Stimulated activated CD8-positive, alpha-beta memory T cell treated with anti-CD3 and anti-CD28 coated beads, Interleukin-4, amount 100 ng/mL, for 48 hours (primary cell): ENCODE data around the gene COMP.
"Not testable (repeated sequence)": the region's sequence is repeated elsewhere in the genome, so short reads cannot be mapped to it uniquely, and the experiment has no call there.

ENCODE experiments used
- DNase-seq: peaks from one replicate; pipeline ENCODE4 v3.0.0-alpha.2; 2020

Gene COMP

GRCh38 chr19:18790566-18791314, at the start of gene COMP:
COMP (minus strand) TSS chr19:18791305; CDS start chr19:18791269, 36 bp downstream.
- DNase-seq, result no peak

GRCh38 chr19:18840288-18841267, 49.5 kb upstream of the COMP start:
- DNase-seq, result no peak

DNA sequence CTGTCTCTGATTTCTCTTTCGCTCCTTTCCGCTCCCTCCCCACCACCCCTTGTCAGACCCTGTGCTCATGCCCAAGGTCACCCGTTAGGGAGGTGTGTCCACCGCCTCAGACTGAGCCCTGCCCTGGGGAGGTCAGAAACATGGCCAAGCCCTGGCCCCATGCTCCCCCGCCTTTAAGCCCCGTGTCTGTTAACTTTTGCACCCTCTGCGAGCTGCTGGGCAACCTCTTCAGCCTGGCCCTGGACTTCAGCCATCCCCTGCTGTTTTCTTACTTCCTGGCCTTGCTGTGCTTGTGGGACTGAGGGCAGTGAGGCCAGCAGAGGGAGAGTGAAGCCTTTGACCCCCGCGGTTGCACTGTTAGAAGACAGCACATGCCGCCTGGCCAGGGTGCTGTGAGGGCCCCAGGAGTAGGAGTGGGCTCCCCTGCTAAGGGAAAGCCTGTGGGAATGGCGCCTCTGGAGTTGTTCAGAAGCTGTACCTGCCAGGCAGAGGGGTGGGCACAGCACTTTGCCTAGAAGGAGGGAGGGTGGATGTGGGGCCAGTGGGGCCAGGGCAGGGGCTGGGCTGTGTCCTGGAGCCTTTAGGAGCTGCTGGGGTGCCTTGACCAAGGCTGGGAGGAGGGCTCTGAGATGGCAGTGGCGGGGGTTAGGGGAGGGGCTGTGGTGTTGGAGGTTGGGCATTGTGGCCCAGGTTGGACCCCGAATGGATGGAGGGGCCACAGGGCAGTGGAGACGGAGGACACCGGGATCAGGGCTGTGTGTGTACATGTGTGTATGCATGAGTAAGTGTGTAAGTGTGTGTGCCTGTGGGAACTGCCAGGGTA, 48.6 kb upstream of the COMP start:
- DNase-seq, result no peak

DNA sequence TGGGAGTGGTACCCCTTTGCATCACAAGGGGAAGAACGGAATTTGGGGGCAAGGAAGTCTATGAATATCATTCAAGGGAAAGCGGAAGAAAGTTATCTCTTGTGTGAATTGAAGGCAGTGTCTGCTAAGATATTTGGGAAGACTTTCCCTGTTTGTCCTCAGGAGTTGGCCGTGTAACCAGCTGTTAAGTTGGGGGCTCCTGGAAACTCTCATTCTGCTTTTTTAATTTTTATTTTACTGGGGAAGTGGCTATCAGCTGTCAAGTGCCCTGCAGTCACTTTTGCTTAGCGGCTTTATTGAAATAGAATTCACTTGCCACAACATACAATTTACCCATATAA, 43.5 kb upstream of the COMP start:
- no peak for DNase-seq

DNA sequence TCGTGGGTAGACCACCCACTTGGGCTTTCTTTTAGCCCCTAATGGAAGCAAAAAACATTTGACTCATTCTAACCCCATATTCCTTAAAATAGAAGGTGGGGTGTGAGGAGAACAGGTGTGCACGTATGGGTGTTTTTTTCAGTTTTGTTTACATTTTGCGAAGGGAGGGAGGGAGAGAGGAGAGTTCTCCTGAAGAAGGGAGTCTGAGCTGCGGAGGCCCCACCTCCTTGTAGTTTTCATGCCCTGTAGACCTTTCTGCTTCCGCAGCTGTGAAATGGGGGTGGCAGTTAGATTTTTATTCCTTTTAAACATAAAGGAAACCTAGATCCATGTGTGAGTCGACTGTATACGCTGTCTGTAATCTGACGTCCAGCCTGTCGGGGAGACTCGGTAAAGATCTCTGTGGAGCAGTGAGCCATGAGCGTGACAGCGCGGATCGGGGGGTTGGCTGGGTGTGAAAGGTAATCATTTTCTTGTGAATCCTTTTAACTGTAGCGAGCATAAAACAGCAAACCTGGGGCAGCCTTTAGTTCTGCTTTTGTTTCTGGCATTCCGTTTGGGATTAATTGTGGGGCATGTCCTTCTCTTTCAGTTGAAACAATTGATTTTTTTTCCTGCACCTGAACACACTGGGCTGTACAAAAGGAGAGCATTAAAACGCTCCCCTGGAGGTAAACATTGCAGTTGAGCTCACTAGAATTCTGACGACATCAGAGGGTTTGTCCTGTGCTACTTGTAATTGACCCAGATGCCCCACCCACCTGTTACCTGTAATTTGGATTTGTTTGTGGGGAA, 42.9 kb upstream of the COMP start:
- no peak for DNase-seq

GRCh38 chr19:18833141-18833476, 42.0 kb upstream of the COMP start:
- DNase-seq, result no peak

DNA sequence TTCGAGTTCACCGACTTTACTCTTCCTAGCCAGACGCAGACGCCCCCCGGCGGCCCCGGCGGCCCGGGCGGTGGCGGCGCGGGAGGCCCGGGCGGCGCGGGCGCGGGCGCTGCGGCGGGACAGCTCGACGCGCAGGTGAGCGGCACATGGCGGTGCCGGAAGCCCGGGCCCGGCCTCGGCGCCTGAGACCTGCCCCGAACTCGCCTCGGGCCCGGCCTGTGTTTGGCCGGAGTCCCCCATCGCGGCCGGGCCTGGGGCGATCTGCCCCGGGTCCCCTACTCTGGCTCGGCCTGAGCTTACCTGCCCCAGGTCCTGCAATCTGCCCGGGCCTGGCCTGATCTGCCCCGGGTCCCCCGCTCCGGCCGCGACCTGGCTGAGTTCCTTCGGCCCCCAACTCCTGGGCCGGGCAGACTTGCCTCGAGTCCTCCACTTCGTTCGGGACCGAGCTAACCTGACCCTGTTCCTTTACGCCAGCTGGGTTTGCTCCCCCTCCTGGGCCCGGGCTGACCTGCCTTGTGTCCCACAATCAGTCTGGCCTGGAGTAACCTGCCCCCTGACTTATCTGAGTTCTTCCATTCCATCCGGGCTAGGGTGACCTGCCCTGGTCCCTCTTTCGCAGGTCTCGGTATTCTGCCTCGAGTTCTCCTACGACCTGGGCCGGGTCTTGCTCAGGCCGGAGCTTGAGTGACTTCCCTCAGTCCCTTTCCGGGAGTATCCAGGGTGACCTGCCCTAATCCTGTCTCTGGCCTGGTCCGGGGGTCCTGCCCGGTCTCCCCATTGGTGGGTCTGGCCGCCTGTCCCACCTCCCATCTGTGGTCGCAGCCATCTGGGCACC, 41.4 kb upstream of the COMP start:
- DNase-seq, result peak; percentile 54

DNA sequence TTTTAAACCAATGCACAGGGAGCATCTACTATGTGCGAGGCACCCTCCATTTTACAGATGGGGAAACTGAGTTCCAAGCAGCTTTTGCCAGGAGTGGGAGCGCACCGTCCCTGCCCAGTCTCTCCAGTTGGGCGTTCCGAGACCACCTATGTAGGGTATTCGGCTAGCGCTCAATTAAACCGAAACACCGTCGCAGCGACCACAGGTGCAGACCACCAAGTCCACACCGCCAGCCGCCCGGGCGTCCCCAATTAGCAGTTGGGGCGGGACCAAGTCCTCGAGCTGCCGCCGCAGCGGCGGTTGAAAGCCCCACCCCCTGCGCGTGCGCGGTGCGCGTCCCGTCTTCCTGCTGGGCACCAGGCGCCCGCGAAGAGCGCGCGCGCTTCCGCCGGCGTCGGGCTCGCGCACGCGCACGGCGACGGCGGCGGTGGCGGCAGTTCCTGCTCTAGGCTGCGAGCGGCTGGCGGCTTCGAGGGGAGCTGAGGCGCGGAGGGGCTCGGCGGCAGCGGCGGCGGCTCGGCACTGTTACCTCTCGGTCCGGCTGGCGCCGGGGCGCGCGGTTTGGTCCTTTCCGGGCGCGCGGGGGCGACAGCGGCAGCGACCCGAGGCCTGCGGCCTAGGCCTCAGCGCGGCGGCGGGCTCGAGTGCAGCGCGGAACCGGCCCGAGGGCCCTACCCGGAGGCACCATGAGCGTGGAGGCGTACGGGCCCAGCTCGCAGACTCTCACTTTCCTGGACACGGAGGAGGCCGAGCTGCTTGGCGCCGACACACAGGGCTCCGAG, 40.6 kb upstream of the COMP start, which contains the start of gene UPF1:
Gene UPF1, plus strand, starts transcription at position 436 of the 782 bp plus-strand sequence. Its CDS starts 251 bp downstream, at position 687.
- DNase-seq, result peak; percentile 97

GRCh38 chr19:18830488-18830887, 39.4 kb upstream of the COMP start:
- no peak for DNase-seq

DNA sequence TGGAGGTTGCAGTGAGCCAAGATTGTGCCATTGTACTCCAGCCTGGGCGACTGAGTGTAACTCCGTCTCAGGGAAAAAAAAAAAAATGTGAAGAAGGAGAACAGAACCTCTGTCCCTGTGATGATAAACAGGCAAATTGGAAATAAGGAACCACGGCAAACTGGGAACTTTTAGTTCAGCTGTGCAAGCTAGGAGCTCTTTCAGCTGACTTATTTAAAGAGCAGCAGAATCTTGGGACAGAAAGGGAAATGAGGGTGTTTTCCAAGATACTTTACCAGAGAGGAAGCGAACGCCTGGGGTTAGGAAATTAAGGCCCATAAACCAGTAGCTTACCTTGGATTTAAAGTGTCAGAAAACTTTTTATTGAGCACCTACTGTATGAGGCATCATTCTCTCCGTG, 37.7 kb upstream of the COMP start:
- DNase-seq, result no peak

DNA sequence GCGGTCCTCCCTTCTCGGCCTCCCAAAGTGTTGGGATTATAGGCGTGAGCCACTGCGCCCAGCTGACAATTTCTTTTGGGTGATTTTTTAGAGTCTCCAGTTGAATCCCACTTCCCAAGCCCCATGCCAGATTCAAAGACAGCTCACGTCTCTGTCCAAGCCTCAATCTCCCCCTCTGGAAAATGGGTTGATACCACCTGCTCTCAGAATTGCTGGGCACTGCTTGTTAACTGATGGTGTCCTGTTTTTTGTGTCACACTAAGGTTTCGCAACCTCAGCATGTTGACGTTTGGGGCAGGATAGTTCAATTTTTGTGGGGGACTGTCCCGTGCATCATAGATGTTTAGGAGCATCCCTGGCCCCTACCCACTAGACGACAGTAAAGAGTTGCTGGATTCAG, 26.5 kb upstream of the COMP start:
- no peak for DNase-seq

DNA sequence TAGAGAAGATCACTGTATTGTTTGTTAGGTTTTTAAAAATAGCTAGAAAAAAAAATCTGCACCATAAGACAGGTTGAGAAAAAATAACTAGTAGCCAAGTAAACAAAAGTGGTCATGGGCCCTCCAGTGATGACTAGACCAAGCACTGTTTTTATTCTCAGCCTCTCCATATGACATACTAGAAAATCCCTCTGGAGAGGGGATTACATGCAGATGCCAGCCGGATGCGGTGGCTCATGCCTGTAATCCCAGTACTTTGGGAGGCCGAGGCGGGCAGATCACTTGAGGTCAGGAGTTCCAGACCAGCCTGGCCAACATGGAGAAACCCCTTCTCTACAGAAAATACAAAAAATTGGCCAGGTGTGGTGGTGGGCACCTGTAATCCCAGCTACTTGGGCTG, 25.5 kb upstream of the COMP start:
- DNase-seq, result not testable (repeated sequence)

GRCh38 chr19:18815673-18816072, 24.6 kb upstream of the COMP start:
- no peak for DNase-seq

DNA sequence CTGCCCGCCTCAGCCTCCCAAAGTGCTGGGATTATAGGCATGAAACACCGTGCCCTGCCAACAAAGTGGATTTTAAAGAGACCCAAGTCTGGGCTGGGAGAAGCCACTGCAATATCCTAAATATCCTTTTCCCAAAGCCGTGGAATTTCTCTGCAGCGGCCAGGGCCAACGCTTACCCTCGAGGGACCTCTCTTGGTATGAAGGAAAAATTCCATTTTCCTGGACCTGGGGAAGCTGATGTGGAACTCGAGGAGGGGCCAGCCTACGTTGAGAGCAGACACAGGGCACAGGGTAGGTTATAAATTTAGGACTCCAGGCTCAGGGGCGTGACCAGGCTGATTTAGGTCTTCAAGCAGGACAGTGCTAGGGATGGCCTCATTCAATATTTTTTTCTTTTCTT, 23.0 kb upstream of the COMP start:
- no peak for DNase-seq

- DNase-seq, result not testable (repeated sequence)
Measured at GRCh38 chr19:18811638-18812037, 20.5 kb upstream of the COMP start.

- no peak for DNase-seq
Measured at GRCh38 chr19:18809149-18809868, 18.2 kb upstream of the COMP start.

DNA sequence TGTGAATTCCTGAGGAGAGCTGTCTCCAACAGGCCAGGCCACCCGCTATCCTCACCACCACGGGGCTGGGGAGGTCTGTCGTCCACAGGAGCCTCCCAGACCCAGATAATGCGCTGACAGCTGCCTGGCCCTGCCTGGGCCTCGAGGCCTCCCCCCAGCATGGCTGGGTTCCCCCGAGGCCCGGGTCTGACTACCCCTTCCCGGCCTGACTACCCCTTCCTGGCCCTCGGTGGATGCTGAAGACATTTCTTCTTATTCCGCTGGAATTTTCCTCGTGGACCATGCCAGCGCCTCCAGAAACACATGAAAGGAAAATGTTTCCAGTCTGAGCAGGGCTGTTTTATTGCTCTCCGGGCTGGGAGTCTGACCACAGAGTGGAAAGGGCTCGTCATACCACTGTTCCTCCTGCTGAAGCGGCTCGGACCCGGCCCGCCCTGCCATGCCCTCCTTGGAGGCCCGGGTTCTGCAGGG, 16.8 kb upstream of the COMP start:
- DNase-seq, result no peak

DNA sequence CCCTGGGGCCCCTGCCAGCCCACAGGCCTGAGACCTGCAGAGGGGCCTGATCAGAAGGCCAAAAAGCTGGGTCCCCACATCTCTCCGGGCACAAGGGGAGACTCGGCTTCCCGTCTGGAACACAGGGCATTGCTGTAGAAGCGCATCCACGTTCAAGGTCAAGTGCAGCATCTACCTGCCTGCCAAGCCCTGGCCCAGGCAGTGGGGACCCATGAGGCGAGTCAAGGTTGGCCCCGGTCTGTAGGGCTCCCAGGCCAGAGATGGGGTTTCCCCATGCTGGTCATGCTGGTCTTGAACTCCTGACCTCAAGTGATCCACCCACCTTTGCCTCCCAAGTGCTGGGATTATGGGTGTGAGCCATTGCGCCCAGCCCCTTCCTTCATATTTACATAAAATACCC, 13.5 kb upstream of the COMP start:
- DNase-seq, result no peak

DNA sequence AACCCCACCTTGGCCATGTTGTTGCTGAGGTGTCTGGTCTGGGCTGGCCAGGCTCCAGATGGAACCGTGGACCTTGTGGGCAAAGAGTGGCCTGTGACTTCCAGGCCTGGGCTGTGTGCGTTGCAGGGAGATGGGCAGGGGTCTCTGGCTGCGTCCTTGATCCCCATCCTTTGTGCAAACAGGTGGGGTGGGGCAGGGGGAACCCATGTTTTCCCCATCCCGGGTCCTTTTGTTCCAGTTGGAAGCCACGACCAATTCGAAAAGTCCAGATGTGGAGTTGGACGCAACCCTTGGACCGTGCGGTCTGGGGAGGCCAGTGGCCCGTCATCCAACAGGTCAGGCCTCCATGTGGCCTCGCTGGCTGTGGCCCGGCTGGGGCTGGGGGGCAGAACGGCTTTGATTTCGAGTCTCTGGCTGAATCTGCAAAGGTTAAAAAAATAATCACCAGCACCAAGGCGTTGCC, 13.1 kb upstream of the COMP start:
- DNase-seq, result no peak
